K562 (cell line): Measurements from ENCODE around the gene THBS1. TPM values are rescaled to one million over a fixed set of nuclear protein-coding genes. Genes with fewer than 3 reads are reported as not detected.
A peak's percentile ranks its signal among the peaks of the same experiment; 100 is the strongest.

ENCODE experiments used
- ATAC-seq: fragments of 200-7000 bp; cut with Tn5 transposase; 3 replicates; pipeline ENCODE4 v1.9.1; 2020; ENCODE audit warnings: moderate library complexity
- BruUV-seq: library from RNA; stranded (reverse); fragments of 400-500 nt; replicated peaks from 2 replicates; lab custom pipeline; 2021; lab: Mats Ljungman, UMichigan
- CTCF ChIA-PET: fragments of 300-600 bp; formaldehyde crosslinking; extraction: SDS; loops from one replicate; lab custom pipeline; 2021; ENCODE audit warnings: low intra/inter-chr PET ratio; lab: Yijun Ruan, JAX
- POLR2A ChIA-PET: fragments of 300-600, 350-650 bp; sonication (Branson Sonifier 250); formaldehyde crosslinking; extraction: SDS; loops from one replicate; lab custom pipeline; 2021; ENCODE audit warnings: antibody characterized with exemption, inconsistent platforms; lab: Yijun Ruan, JAX
- DNase-seq, 4 experiments: peaks; one replicate each; pipeline versions ENCODE4 v3.0.0 to v3.0.0-alpha.2; 2011 to 2018; ENCODE audit warnings: low spot score in 3 of 4, mixed read lengths in 3 of 4; ENCODE audit errors: extremely low read depth in 1 of 4
- FAIRE-seq: peaks from 2 replicates; lab custom pipeline; 2011; peaks lifted over from hg19 to GRCh38; lab: Jason Lieb, UNC
- H2AFZ ChIP-seq: 2 replicates; pipeline ENCODE4 v1.6.0; 2011; ENCODE audit warnings: low read depth, low read length, control low read depth, inconsistent platforms
- H3K27ac ChIP-seq: fragments of 200-600 bp; 3 replicates; pipeline ENCODE4 v1.8.0; 2011; ENCODE audit warnings: low read depth, mild to moderate bottlenecking, control low read depth, inconsistent platforms, low read length, moderate library complexity, mixed read lengths; ENCODE audit errors: extremely low read depth
- H3K27me3 ChIP-seq, 2 experiments: fragments of 300-600 bp in 1 of 2; 2 replicates in 1 of 2; 3 replicates in 1 of 2; pipeline versions ENCODE4 v1.6.0 to v1.8.0; 2011; ENCODE audit warnings: inconsistent platforms in 2 of 2, low read length in 2 of 2, mild to moderate bottlenecking in 1 of 2, mixed read lengths in 1 of 2, moderate library complexity in 1 of 2; ENCODE audit not compliant: control insufficient read depth in 2 of 2, insufficient read depth in 2 of 2
- H3K36me3 ChIP-seq: fragments of 300-600 bp; 3 replicates; pipeline ENCODE4 v1.8.0; 2011; ENCODE audit warnings: mild to moderate bottlenecking, low read length, inconsistent platforms; ENCODE audit not compliant: control insufficient read depth, insufficient read depth
- H3K4me1 ChIP-seq, 2 experiments: fragments of 200-600 bp in 1 of 2; replicated peaks in 1 of 2; 2 replicates in 1 of 2; 3 replicates in 1 of 2; pipeline versions ENCODE4 v1.5.1 to v1.8.0; 2011; ENCODE audit warnings: inconsistent platforms in 2 of 2, low read length in 2 of 2, mild to moderate bottlenecking in 1 of 2, mixed read lengths in 1 of 2, moderate library complexity in 1 of 2; ENCODE audit not compliant: control insufficient read depth in 2 of 2, insufficient read depth in 2 of 2
- H3K4me2 ChIP-seq: 2 replicates; pipeline ENCODE4 v1.6.1; 2011; ENCODE audit warnings: low read length, control low read depth, inconsistent platforms, mixed read lengths; ENCODE audit not compliant: insufficient read depth
- H3K4me3 ChIP-seq: fragments of 200-600 bp; sonication (generic), shearing (Covaris generic); 2 replicates; pipeline ENCODE4 v1.5.1; 2016; ENCODE audit warnings: control low read depth, inconsistent platforms
- H3K79me2 ChIP-seq: fragments of 200-600 bp; 3 replicates; pipeline ENCODE4 v1.8.0; 2011; ENCODE audit warnings: low read length, inconsistent platforms; ENCODE audit not compliant: control insufficient read depth, insufficient read depth
- H3K9ac ChIP-seq, 2 experiments: 2 replicates each; pipeline versions ENCODE4 v1.6.0 to v1.6.1; 2011; ENCODE audit warnings: low read depth in 2 of 2, low read length in 2 of 2, control low read depth in 1 of 2, inconsistent platforms in 1 of 2, mild to moderate bottlenecking in 1 of 2, mixed read lengths in 1 of 2; ENCODE audit not compliant: insufficient read depth in 1 of 2
- H3K9me1 ChIP-seq: one replicate; pipeline ENCODE4 v1.6.0; 2011; ENCODE audit warnings: inconsistent platforms, mild to moderate bottlenecking, low read length, moderate library complexity; ENCODE audit not compliant: control insufficient read depth, insufficient read depth
- H3K9me3 ChIP-seq: replicated peaks from 2 replicates; pipeline ENCODE4 v1.5.1; 2011; ENCODE audit warnings: low read depth, low read length, inconsistent platforms; ENCODE audit not compliant: control insufficient read depth, insufficient read depth
- H4K20me1 ChIP-seq: replicated peaks from 2 replicates; pipeline ENCODE4 v1.6.1; 2011; ENCODE audit warnings: low read length, inconsistent platforms, mixed read lengths; ENCODE audit not compliant: control insufficient read depth, insufficient read depth
- CHD4 ChIP-seq: fragments of 200-600 bp; sonication (generic); IDR thresholded peaks from 3 replicates; pipeline ENCODE4 v1.6.1; 2012; ENCODE audit warnings: low read depth, mild to moderate bottlenecking, mixed read lengths, low read length, inconsistent platforms; ENCODE audit not compliant: insufficient read depth, insufficient replicate concordance, poor library complexity, severe bottlenecking
- CSDE1 ChIP-seq, 2 experiments: fragments of 450-650 bp; IDR thresholded peaks; 2 replicates each; pipeline ENCODE4 v1.6.1; 2016; ENCODE audit warnings: mild to moderate bottlenecking in 1 of 2
- E2F8 ChIP-seq: fragments of 450-650 bp; IDR thresholded peaks from 2 replicates; pipeline ENCODE4 v1.7.1; 2018; ENCODE audit warnings: mild to moderate bottlenecking, low read depth; ENCODE audit not compliant: partially characterized antibody
- ILF3 ChIP-seq: fragments of 450-650 bp; IDR thresholded peaks from 2 replicates; pipeline ENCODE4 v1.6.1; 2018; ENCODE audit warnings: antibody characterized with exemption, mild to moderate bottlenecking, moderate library complexity, borderline replicate concordance
- NFE2L1 ChIP-seq: fragments of 450-650 bp; IDR thresholded peaks from 2 replicates; pipeline ENCODE4 v1.6.1; 2016; ENCODE audit warnings: missing genetic modification characterization, low read depth, mild to moderate bottlenecking, missing compliant biosample characterization, moderate library complexity, borderline replicate concordance
- PKNOX1 ChIP-seq: fragments of 450-650 bp; IDR thresholded peaks from 2 replicates; pipeline ENCODE4 v1.6.1; 2016
- PURB ChIP-seq: sonication (generic); formaldehyde crosslinking; IDR thresholded peaks from 2 replicates; pipeline ENCODE4 v1.9.0; 2021; ENCODE audit warnings: low read depth, mild to moderate bottlenecking, missing genetic modification reagents
- RHOXF2B ChIP-seq: fragments of 250-450 bp; sonication (Bioruptor Pico); conservative IDR thresholded peaks from 2 replicates; pipeline ENCODE4 v1.5.1; 2021
- SRF ChIP-seq, 2 experiments: fragments of 250-450, 450-650 bp in 1 of 2; sonication (Bioruptor Pico) in 1 of 2; sonication (generic) in 1 of 2; formaldehyde crosslinking; IDR thresholded peaks; 2 replicates each; pipeline versions ENCODE4 v1.5.0 to v1.5.1; 2020 to 2022; ENCODE audit warnings: mild to moderate bottlenecking in 1 of 2, missing genetic modification reagents in 1 of 2
- ZBTB34 ChIP-seq: fragments of 250-450 bp; sonication (Bioruptor Pico); IDR thresholded peaks from 2 replicates; pipeline ENCODE4 v1.8.0; 2021; ENCODE audit warnings: mild to moderate bottlenecking, moderate library complexity
- ZC3H4 ChIP-seq: sonication (generic); formaldehyde crosslinking; IDR thresholded peaks from 2 replicates; pipeline ENCODE4 v1.9.0; 2021; ENCODE audit warnings: missing genetic modification reagents, borderline replicate concordance
- ZNF511 ChIP-seq: sonication (generic); formaldehyde crosslinking; IDR thresholded peaks from 2 replicates; pipeline ENCODE4 v1.8.0; 2022; ENCODE audit warnings: mild to moderate bottlenecking, missing genetic modification reagents
- WGBS: fragments of 100-300 bp; shearing (Covaris generic); methylation state at CpG from one replicate; pipeline ENCODE4 v1.1.6; 2016; ENCODE audit warnings: low coverage, mixed read lengths; ENCODE audit not compliant: insufficient coverage; ENCODE audit errors: missing lambda C conversion rate; 5-methylcytosine and 5-hydroxymethylcytosine counted together
- in situ Hi-C: fragments of 300-500 bp; cut with MboI; formaldehyde crosslinking; loops from 4 replicates; pipeline ENCODE4 v1.15.0; 2018; ENCODE audit warnings: inconsistent platforms, mixed read lengths
- intact Hi-C: fragments of 100-400 bp; cut with micrococcal nuclease; formaldehyde crosslinking; loops from 2 replicates; pipeline ENCODE4 v1.14.2; 2022
- polyA plus RNA-seq, 8 experiments: library from polyadenylated mRNA; depleted of rRNA in 4 of 8; stranded (reverse) in 5 of 8; unstranded in 3 of 8; fragments of >200 nt; fragmentation: Nextera tagmentation in 2 of 8; fragmentation: Illumina TruSeq in 1 of 8; extraction: Ambion mirVana in 2 of 8; extraction: Trizol in 1 of 8; gene quantifications; 2 replicates each; pipeline versions ENCODE4 v1.2.1 to v1.2.3, GENCODE V29; 2011 to 2014; ENCODE audit warnings: inconsistent platforms in 1 of 8, missing spikeins in 1 of 8
- total RNA-seq, 7 experiments: library from RNA; depleted of rRNA in 6 of 7; stranded (reverse); fragments of >200 nt in 6 of 7; fragmentation: Illumina TruSeq in 2 of 7; extraction: Trizol in 2 of 7; gene quantifications; 2 replicates each; pipeline versions ENCODE4 v1.2.1 to v1.2.3, GENCODE V29; 2011 to 2021; ENCODE audit warnings: low replicate concordance in 1 of 7

THBS1 gene
- total and polyA plus RNA-seq, 9 of the 15 experiments (the other 6 are each of a cell fraction or from before 2014, with no cell fraction given): 0.04 to 1.3 (median 0.40) TPM

- Histone ChIP-seq H2AFZ (peak overlapping the region; percentile 36; the same call in 1 of the 2 replicates), H3K36me3 (no peaks in the 10 kb centered on the region), H3K4me2 (no peak overlapping the region), H3K27ac (no peak overlapping the region), H4K20me1 (0 out of 2 replicates have a peak, but pooled peaks cover 3% of the 10 kb centered on the region), H3K9ac (no peak overlapping the region), H3K9me1 (no peaks in the 10 kb centered on the region), H3K4me1 (peaks cover 0 to 12% of the 10 kb centered on the region in 2 experiments; a peak in 1 of 5 replicates), H3K9me3 (peaks cover 7% of the 10 kb centered on the region), H3K27me3 (peaks cover 26 to 44% of the 10 kb centered on the region in 2 experiments; a peak in 4 of 5 replicates), H3K79me2 (no peaks in the 10 kb centered on the region), H3K4me3 (no peak overlapping the region)
- WGBS: 10% methylated on average over 18 of the region's 18 CpGs
- no TSS peak for BruUV-seq
- in situ Hi-C loops (loop anchor here (25.0 kb wide), 1 partner anchor 767 kb away; no protein-coding TSS in a partner anchor), intact Hi-C loops (loop anchor here (2.0 to 10.0 kb wide), 7 partner anchors 67 to 875 kb away; no protein-coding TSS in a partner anchor)
- ChIA-PET CTCF (interaction anchor here (0.7 to 1.9 kb wide), 8 partner anchors 58 to 1142 kb away, joined by 3 to 10 read pairs (median 4); no protein-coding TSS in a partner anchor), POLR2A (interaction anchor here (0.7 kb wide), 2 partner anchors 228 to 258 kb away, joined by 3 read pairs; no protein-coding TSS in a partner anchor)
- DNase-seq (no peak), ATAC-seq (no peak), FAIRE-seq (no peak)
- TF ChIP-seq CSDE1 (IDR thresholded peaks at IDR 0.05) (no peak), ILF3 (no peak), CHD4 (no peak), NFE2L1 (tag) (no peak), ZC3H4 (CRISPR knock-in tag) (no peak), RHOXF2B (CRISPR knock-in tag) (no peak), PURB (CRISPR knock-in tag) (no peak), PKNOX1 (no peak), SRF (CRISPR knock-in tag; IDR thresholded peaks at IDR 0.05) (no peak), ZBTB34 (no peak), ZNF511 (CRISPR knock-in tag) (no peak), E2F8 (no peak)
Observed at GRCh38 chr15:39579487-39580116, 1.3 kb upstream of the THBS1 start.
